Sigmoid colon (tissue), 3 donors: ENCODE data around the gene UBA6.

Experiments used
- CTCF ChIP-seq, 4 experiments: fragments of 450-650 bp in 3 of 4; fragments of 200-600 bp in 1 of 4; IDR thresholded peaks; one replicate each; pipeline ENCODE4 v1.5.1; 2016 to 2019; ENCODE audit warnings: antibody characterized with exemption in 4 of 4, mild to moderate bottlenecking in 3 of 4, moderate library complexity in 2 of 4
- POLR2A ChIP-seq, 2 donors: fragments of 450-650 bp; IDR thresholded peaks; one replicate each; pipeline ENCODE4 v1.6.1; 2016; ENCODE audit warnings: antibody characterized with exemption in 2 of 2, mild to moderate bottlenecking in 2 of 2, moderate library complexity in 2 of 2

- no peak for TF ChIP-seq CTCF (IDR thresholded peaks at IDR 0.05)
- no peak for TF ChIP-seq POLR2A (IDR thresholded peaks at IDR 0.05)
Measured at GRCh38 chr4:67713529-67714247, 12.7 kb upstream of the UBA6 start.
